ENCODE measurements around the gene GDF2.

The GDF2 gene

GRCh38 chr10:47279276-47279675 is 43.0 kb upstream of the GDF2 start:
- H3K27ac ChIP-seq = no peak overlapping the region
- TF ChIP-seq ZFX (IDR thresholded peaks at IDR 0.05; ENCODE audit: borderline replicate concordance) = no peak
- TF ChIP-seq, protein P1, sequence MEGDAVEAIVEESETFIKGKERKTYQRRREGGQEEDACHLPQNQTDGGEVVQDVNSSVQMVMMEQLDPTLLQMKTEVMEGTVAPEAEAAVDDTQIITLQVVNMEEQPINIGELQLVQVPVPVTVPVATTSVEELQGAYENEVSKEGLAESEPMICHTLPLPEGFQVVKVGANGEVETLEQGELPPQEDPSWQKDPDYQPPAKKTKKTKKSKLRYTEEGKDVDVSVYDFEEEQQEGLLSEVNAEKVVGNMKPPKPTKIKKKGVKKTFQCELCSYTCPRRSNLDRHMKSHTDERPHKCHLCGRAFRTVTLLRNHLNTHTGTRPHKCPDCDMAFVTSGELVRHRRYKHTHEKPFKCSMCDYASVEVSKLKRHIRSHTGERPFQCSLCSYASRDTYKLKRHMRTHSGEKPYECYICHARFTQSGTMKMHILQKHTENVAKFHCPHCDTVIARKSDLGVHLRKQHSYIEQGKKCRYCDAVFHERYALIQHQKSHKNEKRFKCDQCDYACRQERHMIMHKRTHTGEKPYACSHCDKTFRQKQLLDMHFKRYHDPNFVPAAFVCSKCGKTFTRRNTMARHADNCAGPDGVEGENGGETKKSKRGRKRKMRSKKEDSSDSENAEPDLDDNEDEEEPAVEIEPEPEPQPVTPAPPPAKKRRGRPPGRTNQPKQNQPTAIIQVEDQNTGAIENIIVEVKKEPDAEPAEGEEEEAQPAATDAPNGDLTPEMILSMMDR (IDR thresholded peaks at IDR 0.05) = no peak

GRCh38 chr10:47282005-47282656 is 40.1 kb upstream of the GDF2 start:
- H3K27ac ChIP-seq = no peak overlapping the region
- TF ChIP-seq, protein P1 (IDR thresholded peaks at IDR 0.05) = no peak
- no peak for TF ChIP-seq ZFX (IDR thresholded peaks at IDR 0.05; ENCODE audit: borderline replicate concordance)

DNA sequence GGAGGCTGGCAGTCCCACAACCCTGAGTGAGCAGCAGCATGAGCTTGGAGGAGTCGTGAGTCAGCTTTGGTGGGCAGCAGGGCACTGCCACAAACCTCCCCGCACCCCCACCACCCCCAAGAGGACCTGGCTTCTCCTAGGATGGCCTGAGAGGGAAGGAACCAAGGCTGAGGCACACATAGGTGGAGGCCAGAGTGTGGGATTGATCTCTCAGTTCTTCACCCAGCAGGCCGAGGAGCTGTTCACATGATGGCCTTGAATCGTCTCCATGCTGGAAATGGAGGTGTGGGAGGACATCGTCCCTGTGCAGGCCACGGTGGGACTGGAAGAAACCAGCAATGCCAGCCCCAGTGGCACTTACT is 39.6 kb upstream of the GDF2 start:
- no peak for TF ChIP-seq ZFX (IDR thresholded peaks at IDR 0.05; ENCODE audit: borderline replicate concordance)
- TF ChIP-seq, protein P1 (IDR thresholded peaks at IDR 0.05) = no peak
- no peak overlapping the region for H3K27ac ChIP-seq

DNA sequence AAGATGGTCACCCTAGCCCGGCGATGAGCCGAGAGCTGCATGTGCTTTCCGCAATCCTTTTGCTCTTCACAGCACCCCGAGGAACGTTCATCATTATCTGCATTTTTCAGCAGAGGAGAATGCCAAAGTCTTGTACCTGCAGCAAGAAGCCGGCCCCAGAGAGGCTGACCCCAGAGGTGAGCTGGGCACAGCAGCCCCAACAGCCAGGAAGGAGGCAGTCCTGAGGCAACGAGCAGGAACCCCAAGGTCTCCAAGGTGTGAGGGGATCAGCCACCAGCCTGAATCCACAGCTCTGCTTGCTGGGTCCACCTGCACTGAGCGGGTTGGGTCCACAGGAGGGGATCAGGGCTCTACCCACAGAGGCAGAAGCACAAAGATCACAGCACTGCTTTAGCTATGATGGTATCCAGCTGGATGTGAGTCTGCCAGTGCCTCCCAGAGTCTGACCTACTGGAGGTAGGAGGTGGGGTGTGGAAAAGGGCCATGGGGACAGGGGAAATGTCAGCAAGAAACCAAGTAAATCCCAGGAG is 39.1 kb upstream of the GDF2 start:
- TF ChIP-seq ZFX (IDR thresholded peaks at IDR 0.05; ENCODE audit: borderline replicate concordance) = no peak
- TF ChIP-seq, protein P1 (IDR thresholded peaks at IDR 0.05) = no peak
- no peak overlapping the region for H3K27ac ChIP-seq

GRCh38 chr10:47283848-47284247 is 38.4 kb upstream of the GDF2 start:
- TF ChIP-seq ZFX (IDR thresholded peaks at IDR 0.05; ENCODE audit: borderline replicate concordance) = no peak
- TF ChIP-seq, protein P1 (IDR thresholded peaks at IDR 0.05) = no peak
- H3K27ac ChIP-seq = no peak overlapping the region

DNA sequence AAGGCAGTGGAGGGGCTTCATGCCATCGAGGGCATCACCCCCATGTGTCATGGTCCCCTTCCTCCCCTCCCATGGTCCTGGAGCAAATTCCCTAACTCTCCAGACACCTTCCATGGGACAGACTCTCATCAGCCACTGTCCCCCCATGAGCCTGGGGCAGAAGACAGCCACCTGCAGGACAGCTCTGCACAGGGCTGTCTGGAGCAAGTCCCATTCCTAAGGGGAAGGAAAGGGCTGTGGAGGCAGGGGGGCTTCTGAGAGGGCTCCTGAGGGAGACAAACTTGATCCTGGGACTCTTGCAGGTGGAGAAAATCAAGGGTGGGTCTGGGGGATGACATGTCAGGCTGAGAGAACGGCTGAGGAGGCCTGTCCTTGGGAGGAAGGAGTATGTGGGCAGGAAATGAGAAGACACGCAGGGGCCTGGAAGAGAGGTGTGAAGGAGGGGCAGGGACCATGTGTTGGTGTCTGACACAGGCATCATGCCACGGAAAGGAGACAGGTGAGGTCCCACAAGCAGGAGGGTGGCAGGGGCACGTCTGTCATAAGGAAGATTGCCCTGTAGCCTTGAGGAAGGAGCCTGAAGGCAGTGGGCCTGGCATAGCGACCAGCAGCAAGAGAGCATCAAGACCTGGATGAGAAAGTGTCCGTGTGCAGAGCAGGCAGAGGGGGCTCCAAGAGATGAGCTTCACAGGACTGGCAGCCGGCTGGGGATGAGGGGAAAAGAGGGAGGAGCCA is 36.7 kb upstream of the GDF2 start:
- no peak for TF ChIP-seq ZFX (IDR thresholded peaks at IDR 0.05; ENCODE audit: borderline replicate concordance)
- TF ChIP-seq, protein P1 (IDR thresholded peaks at IDR 0.05) = no peak
- H3K27ac ChIP-seq = no peak overlapping the region

DNA sequence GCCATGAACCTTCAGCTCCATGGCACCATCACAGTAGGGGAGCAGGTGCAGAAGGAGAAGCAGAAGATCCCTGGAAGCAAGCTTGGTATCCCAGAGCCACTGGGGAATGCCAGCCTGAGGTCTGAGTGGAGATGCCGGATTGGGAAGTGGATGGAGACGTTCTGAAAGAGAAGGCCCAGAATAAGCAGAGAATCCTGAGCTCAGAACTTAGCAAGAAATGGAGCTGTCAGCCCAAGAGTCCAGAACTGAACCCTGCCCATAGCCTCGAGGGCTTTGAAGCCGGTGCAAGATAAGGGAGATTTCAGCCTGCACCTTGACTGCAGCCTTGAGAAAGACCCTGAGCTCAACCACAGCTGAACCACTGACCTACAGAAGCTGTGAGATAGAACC is 36.1 kb upstream of the GDF2 start:
- H3K27ac ChIP-seq = no peak overlapping the region
- no peak for TF ChIP-seq ZFX (IDR thresholded peaks at IDR 0.05; ENCODE audit: borderline replicate concordance)
- TF ChIP-seq, protein P1 (IDR thresholded peaks at IDR 0.05) = no peak

Data from 22Rv1 (cell line).